A549 treated with AZD9567 at 1 μM for 4 hours (cell line): ENCODE measurements around the gene RGR. TPM values are rescaled to one million over a fixed set of nuclear protein-coding genes. Genes with fewer than 3 reads are reported as not detected.

ENCODE experiments used
- total RNA-seq: library from RNA; stranded (reverse); fragments of 200-300 nt; extraction: Qiagen RNA extraction; gene quantifications from 5 replicates; pipeline ENCODE4 v1.2.3, GENCODE V29; 2022; ENCODE audit not compliant: insufficient read depth

The RGR gene, protein sequence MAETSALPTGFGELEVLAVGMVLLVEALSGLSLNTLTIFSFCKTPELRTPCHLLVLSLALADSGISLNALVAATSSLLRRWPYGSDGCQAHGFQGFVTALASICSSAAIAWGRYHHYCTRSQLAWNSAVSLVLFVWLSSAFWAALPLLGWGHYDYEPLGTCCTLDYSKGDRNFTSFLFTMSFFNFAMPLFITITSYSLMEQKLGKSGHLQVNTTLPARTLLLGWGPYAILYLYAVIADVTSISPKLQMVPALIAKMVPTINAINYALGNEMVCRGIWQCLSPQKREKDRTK
- not detected in 5 replicates for total RNA-seq

DNA sequence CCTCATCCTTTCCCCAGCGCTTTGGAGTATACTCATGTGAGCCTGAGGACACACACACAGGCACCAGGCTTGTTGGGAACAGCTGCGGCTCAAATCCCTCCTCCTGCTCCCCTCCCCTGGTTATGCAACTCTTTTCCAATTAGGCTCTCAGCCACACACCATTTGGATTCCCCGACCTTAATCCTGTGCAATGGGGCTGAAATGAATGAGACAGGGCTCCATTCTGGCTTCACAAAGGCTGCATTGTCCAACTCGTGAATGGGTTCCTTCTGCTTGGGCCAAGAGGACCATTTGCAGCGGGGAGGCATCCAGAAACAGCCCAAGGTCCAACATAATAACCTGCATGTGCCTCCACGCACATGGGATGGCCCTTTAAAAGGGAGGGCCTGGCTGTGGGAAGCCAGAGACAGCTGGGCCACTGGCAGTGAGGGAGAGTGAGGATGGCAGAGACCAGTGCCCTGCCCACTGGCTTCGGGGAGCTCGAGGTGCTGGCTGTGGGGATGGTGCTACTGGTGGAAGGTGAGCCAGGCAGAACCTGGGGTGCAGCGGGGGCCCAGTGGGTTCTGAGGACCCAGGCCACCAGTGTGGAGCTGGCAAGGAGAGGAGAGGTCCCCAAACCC, at the start of gene RGR:
Gene RGR, plus strand, starts transcription at position 403 of the 620 bp plus-strand sequence. Its CDS starts 38 bp downstream, at position 441.

DNA sequence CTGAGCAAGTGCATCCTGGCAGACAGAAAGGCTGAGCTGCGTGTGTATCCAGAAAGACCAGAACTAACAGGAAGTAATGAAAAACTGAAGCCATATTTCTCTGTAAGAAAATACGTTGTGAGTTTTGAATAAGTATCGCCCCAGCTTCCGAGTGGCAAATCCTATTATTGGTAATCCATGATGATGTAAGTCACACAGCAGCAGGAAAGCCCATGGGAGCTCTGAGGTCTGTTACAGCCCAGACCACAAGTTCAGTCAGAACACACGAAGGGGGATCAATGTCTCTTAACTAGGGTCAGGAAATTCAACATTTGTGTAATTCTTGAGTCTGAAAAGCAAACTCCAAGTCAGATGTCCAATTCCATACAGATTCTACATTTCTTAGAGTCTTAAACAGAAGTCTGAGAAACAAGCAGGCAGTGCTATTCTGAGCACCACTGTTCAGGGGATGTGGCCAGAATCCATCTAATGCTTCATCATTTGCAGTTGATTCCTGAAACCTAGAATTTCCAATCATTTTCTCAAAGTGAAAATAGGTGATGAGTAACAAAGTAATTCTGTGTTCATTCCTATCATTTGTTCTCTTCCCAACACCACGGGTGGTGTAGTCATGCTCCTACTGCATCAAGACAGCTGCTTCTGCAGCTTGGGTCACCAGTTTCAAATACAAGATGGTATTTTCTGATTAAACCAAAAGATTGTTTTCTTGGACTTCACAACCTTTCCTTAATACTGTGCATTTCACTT, 19.3 kb upstream of the RGR start, which contains the start of gene LRIT2:
Gene LRIT2, minus strand, starts transcription at position 118 of the 747 bp plus-strand sequence. Its CDS starts 24 bp downstream, at position 94.

DNA sequence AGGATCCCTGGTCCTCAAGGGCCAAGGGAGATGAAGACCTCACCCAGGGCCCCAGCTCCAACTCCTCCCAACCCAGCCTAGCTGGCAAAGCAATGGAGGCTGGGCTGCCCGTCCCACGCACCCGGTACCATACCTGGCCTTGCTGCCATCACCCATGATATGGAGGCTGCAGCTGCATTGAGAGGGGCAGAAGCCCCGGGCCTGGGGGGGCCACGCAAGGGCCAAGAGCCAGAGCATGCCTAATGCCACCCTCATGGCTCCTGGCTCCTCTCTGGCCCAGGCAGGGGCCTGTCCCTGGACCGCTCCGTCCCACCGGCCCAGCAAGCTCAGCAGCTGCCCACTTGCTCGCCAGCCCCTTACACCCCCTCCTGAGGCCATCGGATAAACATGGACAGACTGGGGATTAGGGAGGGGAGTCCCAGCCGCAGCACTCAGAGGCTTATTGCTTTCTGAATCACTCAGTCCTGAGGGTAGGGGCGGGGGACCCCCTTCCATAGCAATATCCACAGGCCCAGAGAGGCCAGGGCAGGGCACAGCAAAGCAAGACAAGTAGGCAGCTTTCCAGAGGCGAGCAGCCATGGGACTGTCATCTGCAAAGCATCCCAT, 3.6 kb upstream of the RGR start, which contains the start of gene LRIT1:
Gene LRIT1, minus strand, starts transcription at position 362 of the 606 bp plus-strand sequence. Its CDS starts 107 bp downstream, at position 255.

Other genes with a start within 250 kb of the RGR start
- gene GHITM, start 105.5 kb upstream of the RGR start, total RNA-seq: 185 to 209 TPM (median 205 TPM) in 5 replicates
- gene GPR15LG, start 71.3 kb upstream of the RGR start, total RNA-seq: not detected in 5 replicates
- 0.05 to 0.19 TPM (median 0.07 TPM) in 4 of 5 replicates, not detected in the other for gene CDHR1, start 50.5 kb upstream of the RGR start, total RNA-seq
- gene LRIT2, start 19.5 kb upstream of the RGR start, total RNA-seq: not detected in 5 replicates
- gene LRIT1, start 3.5 kb upstream of the RGR start, total RNA-seq: not detected in 5 replicates
- gene CCSER2, start 83.5 kb downstream of the RGR start, total RNA-seq: 9.7 to 13.3 TPM (median 12.0 TPM) in 5 replicates